Tibial nerve (tissue), 4 donors: ENCODE measurements around the gene CRYBG3.

Experiments used
- CTCF ChIP-seq, 5 experiments: fragments of 200-600 bp in 3 of 5; fragments of 450-650 bp in 2 of 5; sonication (generic) in 3 of 5; IDR thresholded peaks; one replicate each; pipeline ENCODE4 v1.5.1; 2016 to 2019; ENCODE audit warnings: antibody characterized with exemption in 5 of 5, mild to moderate bottlenecking in 3 of 5, moderate library complexity in 2 of 5
- EP300 ChIP-seq, 2 donors: sonication (generic); formaldehyde crosslinking; IDR thresholded peaks; one replicate each; pipeline ENCODE4 v1.6.1; 2017; ENCODE audit warnings: antibody characterized with exemption in 2 of 2, mild to moderate bottlenecking in 1 of 2
- POLR2A ChIP-seq, 2 donors: fragments of 450-650 bp; IDR thresholded peaks; one replicate each; pipeline ENCODE4 v1.6.1; 2017; ENCODE audit warnings: antibody characterized with exemption in 2 of 2, mild to moderate bottlenecking in 2 of 2, moderate library complexity in 2 of 2

- TF ChIP-seq CTCF (IDR thresholded peaks at IDR 0.05) (no peak), POLR2A (IDR thresholded peaks at IDR 0.05) (no peak), EP300 (IDR thresholded peaks at IDR 0.05) (no peak)
Measured at GRCh38 chr3:97970156-97970555, 148.3 kb downstream of the CRYBG3 start.
